Progenitor cell of endocrine pancreas (in vitro differentiated cells): ENCODE results near the gene TNFRSF25. TPM values are rescaled to one million over a fixed set of nuclear protein-coding genes. Genes with fewer than 3 reads are reported as not detected.

Experiments
- DNase-seq: peaks from one replicate; pipeline ENCODE4 v3.0.0; 2021; ENCODE audit warnings: low spot score; ENCODE audit not compliant: unreplicated experiment
- H3K27ac Mint-ChIP-seq: 2 replicates; pipeline ENCODE4 v1.8.0; 2021; ENCODE audit warnings: mild to moderate bottlenecking, moderate library complexity, mixed read lengths
- H3K27me3 Mint-ChIP-seq: 2 replicates; pipeline ENCODE4 v1.8.0; 2021; ENCODE audit warnings: mixed read lengths
- H3K36me3 Mint-ChIP-seq: 2 replicates; pipeline ENCODE4 v1.8.0; 2022; ENCODE audit warnings: mixed read lengths; ENCODE audit not compliant: insufficient read depth
- H3K4me1 Mint-ChIP-seq: 2 replicates; pipeline ENCODE4 v1.8.0; 2021; ENCODE audit warnings: low read depth, mixed read lengths
- H3K4me3 Mint-ChIP-seq: 2 replicates; pipeline ENCODE4 v1.8.0; 2021; ENCODE audit warnings: low read depth, mild to moderate bottlenecking, moderate library complexity, mixed read lengths
- H3K9me3 Mint-ChIP-seq: 2 replicates; pipeline ENCODE4 v1.8.0; 2021; ENCODE audit warnings: low read depth, mixed read lengths
- CTCF ChIP-seq: fragments of 200-600 bp; sonication (generic); IDR thresholded peaks from one replicate; pipeline ENCODE4 v1.5.0; 2021; ENCODE audit warnings: antibody characterized with exemption, mild to moderate bottlenecking; ENCODE audit not compliant: unreplicated experiment
- total RNA-seq: library from RNA; stranded (reverse); gene quantifications from 2 replicates; pipeline ENCODE4 v1.2.1, GENCODE V29; 2021

TNFRSF25 gene
- total RNA-seq, 1 donor from 2014 or later, result 68.9 TPM

GRCh38 chr1:6505367-6506209 is 39.6 kb upstream of the TNFRSF25 start:
- Mint-ChIP-seq H3K27ac (no peak overlapping the region), H3K27me3 (peaks cover 23% of the 10 kb centered on the region), H3K36me3 (no peaks in the 10 kb centered on the region), H3K9me3 (no peaks in the 10 kb centered on the region), H3K4me1 (no peaks in the 10 kb centered on the region), H3K4me3 (no peak overlapping the region)
- TF ChIP-seq CTCF, result no peak
- DNase-seq, result no peak

GRCh38 chr1:6504887-6505286 is 38.9 kb upstream of the TNFRSF25 start:
- H3K4me3 Mint-ChIP-seq, result no peak overlapping the region
- no peaks in the 10 kb centered on the region for H3K4me1 Mint-ChIP-seq
- TF ChIP-seq CTCF, result no peak
- H3K27me3 Mint-ChIP-seq, result peaks cover 25% of the 10 kb centered on the region
- no peak overlapping the region for H3K27ac Mint-ChIP-seq
- no peaks in the 10 kb centered on the region for H3K9me3 Mint-ChIP-seq
- no peaks in the 10 kb centered on the region for H3K36me3 Mint-ChIP-seq
- DNase-seq, result no peak

- no peaks in the 10 kb centered on the region for H3K36me3 Mint-ChIP-seq
- no peak overlapping the region for H3K4me3 Mint-ChIP-seq
- no peak overlapping the region for H3K27ac Mint-ChIP-seq
- DNase-seq, result no peak
- no peaks in the 10 kb centered on the region for H3K9me3 Mint-ChIP-seq
- no peak for TF ChIP-seq CTCF
- H3K27me3 Mint-ChIP-seq, result peaks cover 30% of the 10 kb centered on the region
- H3K4me1 Mint-ChIP-seq, result no peaks in the 10 kb centered on the region
Measured at GRCh38 chr1:6503884-6504602, 38.1 kb upstream of the TNFRSF25 start.

GRCh38 chr1:6502000-6502891 is 36.3 kb upstream of the TNFRSF25 start:
- no peak overlapping the region for H3K4me3 Mint-ChIP-seq
- no peaks in the 10 kb centered on the region for H3K9me3 Mint-ChIP-seq
- H3K36me3 Mint-ChIP-seq, result no peaks in the 10 kb centered on the region
- H3K27me3 Mint-ChIP-seq, result peaks cover 40% of the 10 kb centered on the region
- TF ChIP-seq CTCF, result no peak
- H3K4me1 Mint-ChIP-seq, result peaks cover 5% of the 10 kb centered on the region
- H3K27ac Mint-ChIP-seq, result no peak overlapping the region
- DNase-seq, result no peak
